SIG-M5 treated with dmso at 0.1 percent for 504 hours (cell line): ENCODE measurements around the gene DIPK1B.
"Not testable (repeated sequence)": the region's sequence is repeated elsewhere in the genome, so short reads cannot be mapped to it uniquely, and the experiment has no call there.

Experiments
- DNase-seq: peaks from one replicate; lab custom pipeline; 2025; ENCODE audit not compliant: unreplicated experiment; lab: John Stamatoyannopoulos, UW

DIPK1B gene

GRCh38 chr9:136697821-136698526, 14.4 kb upstream of the DIPK1B start:
- DNase-seq: peak; percentile 83

- DNase-seq: no peak
These were observed 13.6 kb upstream of the DIPK1B start for GRCh38 chr9:136698635-136699246.

GRCh38 chr9:136700304-136700703, 12.1 kb upstream of the DIPK1B start:
- no peak for DNase-seq

- no peak for DNase-seq
These were observed 11.3 kb upstream of the DIPK1B start for GRCh38 chr9:136700959-136701667.

- no peak for DNase-seq
These were observed 10.7 kb upstream of the DIPK1B start for GRCh38 chr9:136701668-136702053.

- peak; percentile 77 for DNase-seq
These were observed 9.0 kb upstream of the DIPK1B start for GRCh38 chr9:136703276-136703860.

GRCh38 chr9:136704741-136705140, 7.6 kb upstream of the DIPK1B start:
- not testable (repeated sequence) for DNase-seq

- DNase-seq: peak; percentile 43
These were observed 6.8 kb upstream of the DIPK1B start for GRCh38 chr9:136705564-136705963.

- no peak for DNase-seq
These were observed 5.4 kb upstream of the DIPK1B start for GRCh38 chr9:136707011-136707410.

GRCh38 chr9:136707849-136708517, 4.4 kb upstream of the DIPK1B start:
- DNase-seq: no peak

GRCh38 chr9:136709454-136710109, 2.8 kb upstream of the DIPK1B start:
- no peak for DNase-seq

- DNase-seq: no peak
These were observed 1.8 kb upstream of the DIPK1B start for GRCh38 chr9:136710543-136710942.

- not testable (repeated sequence) for DNase-seq
These were observed 1.1 kb upstream of the DIPK1B start for GRCh38 chr9:136711219-136711648.

- DNase-seq: no peak
These were observed 545 bp downstream of the DIPK1B start for GRCh38 chr9:136712690-136713544.

- no peak for DNase-seq
These were observed 1.2 kb downstream of the DIPK1B start for GRCh38 chr9:136713550-136713949.

- DNase-seq: no peak
These were observed 1.9 kb downstream of the DIPK1B start for GRCh38 chr9:136714096-136714892.

GRCh38 chr9:136714893-136715274, 2.5 kb downstream of the DIPK1B start:
- no peak for DNase-seq

- no peak for DNase-seq
These were observed 5.0 kb downstream of the DIPK1B start for GRCh38 chr9:136717399-136717798.
